Measurements from ENCODE around the gene IL33.

GRCh38 chr9:6183227-6183551 is 32.4 kb upstream of the IL33 start:
- TF ChIP-seq CTCF (conservative IDR thresholded peaks at IDR 0.05; ENCODE audit: low read length) (no peak), EZH2phosphoT487 (IDR thresholded peaks at IDR 0.05; ENCODE audit: borderline replicate concordance, low read depth, low read length) (no peak)
